Large intestine (tissue), 1 donor: ENCODE measurements around the gene PRKAG2. TPM values are rescaled to one million over a fixed set of nuclear protein-coding genes. Genes with fewer than 3 reads are reported as not detected.

Source experiments
- polyA plus RNA-seq: library from polyadenylated mRNA; unstranded; fragments of 120-200 nt; gene quantifications from one replicate; pipeline ENCODE4 v1.2.1, GENCODE V29; 2013

Gene PRKAG2
- polyA plus RNA-seq, 1 donor = 50.9 TPM

Other genes with a start within 250 kb of the PRKAG2 start
- gene GALNTL5, start 79.3 kb upstream of the PRKAG2 start, polyA plus RNA-seq = not detected
- 39.0 TPM for gene GALNT11, start 148.6 kb upstream of the PRKAG2 start, polyA plus RNA-seq